ENCODE measurements around the gene SCGN.

The SCGN gene

GRCh38 chr6:25628471-25629197, 23.4 kb upstream of the SCGN start:
- Mint-ChIP-seq H3K27me3 (peaks cover 9% of the 10 kb centered on the region), H3K4me3 (no peak overlapping the region), H3K9me3 (ENCODE audit: low read depth) (no peaks in the 10 kb centered on the region), H3K4me1 (ENCODE audit: low read depth) (no peaks in the 10 kb centered on the region), H3K27ac (no peak overlapping the region), H3K36me3 (no peaks in the 10 kb centered on the region)

GRCh38 chr6:25629198-25629576, 22.8 kb upstream of the SCGN start:
- Mint-ChIP-seq H3K36me3 (no peaks in the 10 kb centered on the region), H3K27ac (no peak overlapping the region), H3K4me1 (ENCODE audit: low read depth) (no peaks in the 10 kb centered on the region), H3K9me3 (ENCODE audit: low read depth) (no peaks in the 10 kb centered on the region), H3K27me3 (peaks cover 12% of the 10 kb centered on the region), H3K4me3 (no peak overlapping the region)

- Mint-ChIP-seq H3K36me3 (no peaks in the 10 kb centered on the region), H3K27me3 (peaks cover 15% of the 10 kb centered on the region), H3K4me1 (ENCODE audit: low read depth) (no peaks in the 10 kb centered on the region), H3K4me3 (no peak overlapping the region), H3K9me3 (ENCODE audit: low read depth) (no peaks in the 10 kb centered on the region), H3K27ac (no peak overlapping the region)
Measured at GRCh38 chr6:25630508-25631278, 21.3 kb upstream of the SCGN start.

- Mint-ChIP-seq H3K36me3 (no peaks in the 10 kb centered on the region), H3K27ac (no peak overlapping the region), H3K27me3 (peaks cover 25% of the 10 kb centered on the region), H3K4me3 (no peak overlapping the region), H3K9me3 (ENCODE audit: low read depth) (no peaks in the 10 kb centered on the region), H3K4me1 (ENCODE audit: low read depth) (no peaks in the 10 kb centered on the region)
Measured at GRCh38 chr6:25635886-25636317, 16.1 kb upstream of the SCGN start.

GRCh38 chr6:25637211-25637610, 14.8 kb upstream of the SCGN start:
- Mint-ChIP-seq H3K9me3 (ENCODE audit: low read depth) (no peaks in the 10 kb centered on the region), H3K4me3 (no peak overlapping the region), H3K4me1 (ENCODE audit: low read depth) (no peaks in the 10 kb centered on the region), H3K36me3 (no peaks in the 10 kb centered on the region), H3K27me3 (peaks cover 31% of the 10 kb centered on the region), H3K27ac (no peak overlapping the region)

GRCh38 chr6:25637960-25638434, 14.0 kb upstream of the SCGN start:
- Mint-ChIP-seq H3K36me3 (no peaks in the 10 kb centered on the region), H3K9me3 (ENCODE audit: low read depth) (no peaks in the 10 kb centered on the region), H3K27ac (no peak overlapping the region), H3K27me3 (peaks cover 37% of the 10 kb centered on the region), H3K4me1 (ENCODE audit: low read depth) (no peaks in the 10 kb centered on the region), H3K4me3 (no peak overlapping the region)

GRCh38 chr6:25639653-25640052, 12.4 kb upstream of the SCGN start:
- no peak overlapping the region for H3K4me3 Mint-ChIP-seq
- H3K4me1 Mint-ChIP-seq (ENCODE audit: low read depth), result no peaks in the 10 kb centered on the region
- H3K9me3 Mint-ChIP-seq (ENCODE audit: low read depth), result no peaks in the 10 kb centered on the region
- H3K27me3 Mint-ChIP-seq, result peaks cover 45% of the 10 kb centered on the region
- H3K27ac Mint-ChIP-seq, result no peak overlapping the region
- no peaks in the 10 kb centered on the region for H3K36me3 Mint-ChIP-seq

- Mint-ChIP-seq H3K27ac (no peak overlapping the region), H3K27me3 (peaks cover 46% of the 10 kb centered on the region), H3K4me3 (no peak overlapping the region), H3K9me3 (ENCODE audit: low read depth) (no peaks in the 10 kb centered on the region), H3K36me3 (no peaks in the 10 kb centered on the region), H3K4me1 (ENCODE audit: low read depth) (no peaks in the 10 kb centered on the region)
Measured at GRCh38 chr6:25640446-25640845, 11.6 kb upstream of the SCGN start.

- Mint-ChIP-seq H3K27me3 (peaks cover 49% of the 10 kb centered on the region), H3K9me3 (ENCODE audit: low read depth) (no peaks in the 10 kb centered on the region), H3K4me3 (no peak overlapping the region), H3K4me1 (ENCODE audit: low read depth) (no peaks in the 10 kb centered on the region), H3K36me3 (no peaks in the 10 kb centered on the region), H3K27ac (no peak overlapping the region)
Measured at GRCh38 chr6:25640891-25641290, 11.1 kb upstream of the SCGN start.

GRCh38 chr6:25641377-25641776, 10.6 kb upstream of the SCGN start:
- Mint-ChIP-seq H3K27ac (no peak overlapping the region), H3K9me3 (ENCODE audit: low read depth) (no peaks in the 10 kb centered on the region), H3K36me3 (no peaks in the 10 kb centered on the region), H3K4me1 (ENCODE audit: low read depth) (no peaks in the 10 kb centered on the region), H3K27me3 (peaks cover 53% of the 10 kb centered on the region), H3K4me3 (no peak overlapping the region)

- no peaks in the 10 kb centered on the region for H3K9me3 Mint-ChIP-seq (ENCODE audit: low read depth)
- no peak overlapping the region for H3K27ac Mint-ChIP-seq
- H3K36me3 Mint-ChIP-seq, result no peaks in the 10 kb centered on the region
- H3K4me1 Mint-ChIP-seq (ENCODE audit: low read depth), result no peaks in the 10 kb centered on the region
- H3K4me3 Mint-ChIP-seq, result no peak overlapping the region
- peaks cover 53% of the 10 kb centered on the region for H3K27me3 Mint-ChIP-seq
Measured at GRCh38 chr6:25641940-25642666, 9.9 kb upstream of the SCGN start.

GRCh38 chr6:25642667-25643328, 9.2 kb upstream of the SCGN start:
- no peaks in the 10 kb centered on the region for H3K9me3 Mint-ChIP-seq (ENCODE audit: low read depth)
- no peaks in the 10 kb centered on the region for H3K4me1 Mint-ChIP-seq (ENCODE audit: low read depth)
- H3K4me3 Mint-ChIP-seq, result no peak overlapping the region
- no peaks in the 10 kb centered on the region for H3K36me3 Mint-ChIP-seq
- peaks cover 53% of the 10 kb centered on the region for H3K27me3 Mint-ChIP-seq
- no peak overlapping the region for H3K27ac Mint-ChIP-seq

- no peak overlapping the region for H3K27ac Mint-ChIP-seq
- no peak overlapping the region for H3K4me3 Mint-ChIP-seq
- H3K27me3 Mint-ChIP-seq, result peaks cover 53% of the 10 kb centered on the region
- no peaks in the 10 kb centered on the region for H3K9me3 Mint-ChIP-seq (ENCODE audit: low read depth)
- H3K36me3 Mint-ChIP-seq, result no peaks in the 10 kb centered on the region
- H3K4me1 Mint-ChIP-seq (ENCODE audit: low read depth), result no peaks in the 10 kb centered on the region
Measured at GRCh38 chr6:25645916-25646315, 6.1 kb upstream of the SCGN start.

GRCh38 chr6:25649611-25650010, 2.4 kb upstream of the SCGN start:
- Mint-ChIP-seq H3K9me3 (ENCODE audit: low read depth) (no peaks in the 10 kb centered on the region), H3K36me3 (no peaks in the 10 kb centered on the region), H3K27ac (no peak overlapping the region), H3K4me3 (no peak overlapping the region), H3K4me1 (ENCODE audit: low read depth) (no peaks in the 10 kb centered on the region), H3K27me3 (peaks cover 46% of the 10 kb centered on the region)

- Mint-ChIP-seq H3K9me3 (ENCODE audit: low read depth) (no peaks in the 10 kb centered on the region), H3K36me3 (no peaks in the 10 kb centered on the region), H3K4me1 (ENCODE audit: low read depth) (no peaks in the 10 kb centered on the region), H3K27ac (no peak overlapping the region), H3K4me3 (no peak overlapping the region), H3K27me3 (peaks cover 38% of the 10 kb centered on the region)
Measured at GRCh38 chr6:25655723-25656122, 3.7 kb downstream of the SCGN start.

Measured in activated naive CD8-positive, alpha-beta T cell (primary cell).